Measurements from ENCODE around the gene ING4.

ING4 gene

DNA sequence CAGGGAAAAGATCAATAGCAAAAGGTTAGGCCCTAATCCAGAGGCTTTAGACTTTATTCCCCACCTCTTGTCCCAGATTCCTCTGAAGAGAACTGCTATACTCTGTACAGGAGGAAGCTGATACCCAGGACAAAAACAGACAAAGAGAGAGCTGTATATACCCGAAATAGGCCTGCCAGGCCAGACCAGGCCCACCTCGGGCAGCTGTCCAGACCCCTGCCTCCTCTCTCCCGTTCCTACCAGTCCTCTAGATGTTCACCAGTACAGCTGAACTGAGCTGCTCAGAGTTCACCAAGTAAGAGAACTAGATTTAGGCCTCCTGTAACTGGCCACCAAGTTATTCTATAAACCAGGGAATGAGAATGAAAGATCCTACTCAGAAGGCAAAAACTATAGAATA, 60.4 kb downstream of the ING4 start:
- H3K4me3 Mint-ChIP-seq, result peak overlapping the region in 1 of 3 experiments; percentile 97
- peak overlapping the region; percentile 88 to 94 (median 92) for H3K27ac Mint-ChIP-seq
- peaks cover 77% of the 10 kb centered on the region for H3K36me3 Mint-ChIP-seq (ENCODE audit: low read depth)
- TF ChIP-seq, protein P1, sequence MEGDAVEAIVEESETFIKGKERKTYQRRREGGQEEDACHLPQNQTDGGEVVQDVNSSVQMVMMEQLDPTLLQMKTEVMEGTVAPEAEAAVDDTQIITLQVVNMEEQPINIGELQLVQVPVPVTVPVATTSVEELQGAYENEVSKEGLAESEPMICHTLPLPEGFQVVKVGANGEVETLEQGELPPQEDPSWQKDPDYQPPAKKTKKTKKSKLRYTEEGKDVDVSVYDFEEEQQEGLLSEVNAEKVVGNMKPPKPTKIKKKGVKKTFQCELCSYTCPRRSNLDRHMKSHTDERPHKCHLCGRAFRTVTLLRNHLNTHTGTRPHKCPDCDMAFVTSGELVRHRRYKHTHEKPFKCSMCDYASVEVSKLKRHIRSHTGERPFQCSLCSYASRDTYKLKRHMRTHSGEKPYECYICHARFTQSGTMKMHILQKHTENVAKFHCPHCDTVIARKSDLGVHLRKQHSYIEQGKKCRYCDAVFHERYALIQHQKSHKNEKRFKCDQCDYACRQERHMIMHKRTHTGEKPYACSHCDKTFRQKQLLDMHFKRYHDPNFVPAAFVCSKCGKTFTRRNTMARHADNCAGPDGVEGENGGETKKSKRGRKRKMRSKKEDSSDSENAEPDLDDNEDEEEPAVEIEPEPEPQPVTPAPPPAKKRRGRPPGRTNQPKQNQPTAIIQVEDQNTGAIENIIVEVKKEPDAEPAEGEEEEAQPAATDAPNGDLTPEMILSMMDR (IDR thresholded peaks at IDR 0.05; ENCODE audit: unreplicated experiment in 3 of 3), result no peak
- no peaks in the 10 kb centered on the region for H3K27me3 Mint-ChIP-seq (ENCODE audit: low read depth)
- peaks cover 53% of the 10 kb centered on the region for H3K4me1 Mint-ChIP-seq
- H3K9me3 Mint-ChIP-seq, result no peaks in the 10 kb centered on the region

Measured in nephron (organoid).